Fibroblast of skin of right quadriceps (primary cell): ENCODE measurements around the gene WDR1.
A peak's percentile ranks its signal among the peaks of the same experiment; 100 is the strongest.
"Not testable (repeated sequence)": the region's sequence is repeated elsewhere in the genome, so short reads cannot be mapped to it uniquely, and the experiment has no call there.

ENCODE experiments used
- DNase-seq: peaks from one replicate; pipeline ENCODE4 v3.0.0-alpha.2; 2013

WDR1 gene

GRCh38 chr4:10130178-10130888 lies 13.7 kb upstream of the WDR1 start:
- no peak for DNase-seq

- DNase-seq = no peak
These were observed 12.9 kb upstream of the WDR1 start for GRCh38 chr4:10129196-10130177.

- DNase-seq = no peak
These were observed 12.2 kb upstream of the WDR1 start for GRCh38 chr4:10128761-10129160.

- DNase-seq = not testable (repeated sequence)
These were observed 10.9 kb upstream of the WDR1 start for GRCh38 chr4:10127531-10127930.

- DNase-seq = no peak
These were observed 7.8 kb upstream of the WDR1 start for GRCh38 chr4:10124167-10124930.

- DNase-seq = peak; percentile 42
These were observed 6.9 kb upstream of the WDR1 start for GRCh38 chr4:10123227-10124101.

GRCh38 chr4:10122236-10122932 lies 5.8 kb upstream of the WDR1 start:
- no peak for DNase-seq

GRCh38 chr4:10121568-10122208 lies 5.1 kb upstream of the WDR1 start:
- DNase-seq = no peak

GRCh38 chr4:10120943-10121567 lies 4.5 kb upstream of the WDR1 start:
- no peak for DNase-seq

GRCh38 chr4:10119773-10120172 lies 3.2 kb upstream of the WDR1 start:
- no peak for DNase-seq

GRCh38 chr4:10119278-10119677 lies 2.7 kb upstream of the WDR1 start:
- DNase-seq = no peak

GRCh38 chr4:10118048-10119004 lies 1.7 kb upstream of the WDR1 start:
- DNase-seq = no peak

- DNase-seq = peak; percentile 32
These were observed 904 bp upstream of the WDR1 start for GRCh38 chr4:10117359-10118047.

- peak; percentile 31 for DNase-seq
These were observed 616 bp downstream of the WDR1 start for GRCh38 chr4:10115797-10116568.

- DNase-seq = peak; percentile 38
These were observed 1.3 kb downstream of the WDR1 start for GRCh38 chr4:10115271-10115796.

- DNase-seq = no peak
These were observed 2.0 kb downstream of the WDR1 start for GRCh38 chr4:10114607-10115006.

- no peak for DNase-seq
These were observed 2.5 kb downstream of the WDR1 start for GRCh38 chr4:10114147-10114546.
